HS-5 (cell line): ENCODE measurements around the gene TM4SF20.
"Not testable (repeated sequence)": the region's sequence is repeated elsewhere in the genome, so short reads cannot be mapped to it uniquely, and the experiment has no call there.

Experiments used
- DNase-seq: peaks from one replicate; pipeline ENCODE4 v3.0.0-alpha.2; 2012; ENCODE audit warnings: low read depth

Gene TM4SF20

DNA sequence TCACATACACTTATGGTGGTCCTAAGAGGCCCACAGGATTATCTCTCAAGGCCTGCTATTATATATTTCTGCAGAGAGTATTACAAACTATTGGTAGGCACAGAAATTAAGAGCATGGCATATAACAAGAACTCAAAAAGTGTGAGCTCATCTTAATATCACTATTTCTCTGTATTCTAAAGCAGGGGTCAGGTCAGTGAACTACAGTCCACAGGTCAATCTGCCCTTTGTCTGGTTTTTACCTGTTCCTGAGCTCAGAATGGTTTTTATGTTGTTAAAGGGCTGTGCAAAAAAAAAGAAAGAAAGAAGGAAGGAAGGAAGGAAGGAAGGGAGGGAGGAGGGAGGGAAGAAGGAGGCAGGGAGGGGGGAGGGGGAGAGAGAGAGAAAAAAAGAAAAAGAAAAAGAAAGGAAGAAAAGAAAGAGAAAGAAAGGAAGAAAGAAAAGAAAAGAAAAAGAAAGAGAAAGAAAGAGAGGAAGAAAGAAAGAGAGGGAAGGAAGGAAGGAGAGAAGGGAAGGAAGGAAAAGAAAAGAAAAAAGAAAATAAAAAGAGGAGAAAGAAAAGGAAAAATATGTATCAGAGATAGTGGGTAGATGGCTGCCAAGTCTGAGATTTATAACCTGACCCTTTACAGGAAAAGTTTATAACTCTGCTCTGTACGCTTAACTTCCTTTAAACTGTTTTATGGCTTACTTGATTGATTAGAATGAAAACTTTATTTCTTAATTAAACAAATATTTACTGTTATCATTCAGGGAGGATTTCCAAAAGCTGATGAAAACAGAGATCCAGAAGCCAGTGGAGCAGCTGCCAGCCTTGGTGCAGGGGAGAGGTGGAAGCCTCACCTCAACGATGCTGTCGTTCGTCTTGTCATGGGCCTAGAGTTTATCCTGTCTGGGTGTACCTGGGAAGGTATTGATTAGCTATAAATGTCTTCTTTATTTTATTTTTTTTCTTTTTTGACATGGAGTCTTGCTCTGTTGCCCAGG is 19.9 kb upstream of the TM4SF20 start:
- DNase-seq = no peak

DNA sequence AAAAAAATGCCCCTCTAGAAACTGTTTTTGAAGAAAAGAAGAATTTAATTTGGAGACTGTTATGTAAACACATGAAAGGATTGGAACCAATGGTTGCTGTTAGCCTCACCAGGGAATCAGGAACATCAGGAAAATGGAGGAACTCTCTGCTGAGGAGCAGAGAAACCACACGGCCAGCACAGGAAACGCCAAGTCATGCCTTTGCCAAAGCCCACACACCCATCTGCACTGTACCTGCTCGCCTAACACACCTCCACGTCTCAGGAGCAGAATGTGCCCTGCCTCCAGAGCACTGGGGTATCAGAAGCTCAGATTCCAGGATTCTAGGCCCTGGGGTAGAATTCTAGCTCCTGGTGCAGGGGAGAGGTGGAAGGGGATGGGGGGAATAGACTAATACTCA is 18.5 kb upstream of the TM4SF20 start:
- no peak for DNase-seq

DNA sequence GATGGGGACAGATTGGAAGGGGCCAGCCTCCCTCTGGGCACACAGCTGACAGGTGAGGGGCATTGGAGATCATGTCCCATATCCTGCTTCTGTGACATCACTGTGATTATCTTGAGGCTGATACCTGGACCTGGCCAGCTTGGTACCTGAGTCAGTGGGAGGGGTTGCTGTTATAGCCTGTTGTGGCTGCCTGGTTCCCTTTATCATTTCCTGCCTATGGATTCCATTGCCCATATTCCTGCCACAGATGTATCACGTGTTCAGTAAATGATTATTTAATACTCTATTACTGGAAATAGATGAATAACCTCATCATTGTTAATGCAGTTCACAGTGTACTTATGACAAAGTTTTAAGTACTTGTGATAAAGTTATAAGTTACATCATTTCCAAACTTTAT is 16.4 kb upstream of the TM4SF20 start:
- DNase-seq = no peak

DNA sequence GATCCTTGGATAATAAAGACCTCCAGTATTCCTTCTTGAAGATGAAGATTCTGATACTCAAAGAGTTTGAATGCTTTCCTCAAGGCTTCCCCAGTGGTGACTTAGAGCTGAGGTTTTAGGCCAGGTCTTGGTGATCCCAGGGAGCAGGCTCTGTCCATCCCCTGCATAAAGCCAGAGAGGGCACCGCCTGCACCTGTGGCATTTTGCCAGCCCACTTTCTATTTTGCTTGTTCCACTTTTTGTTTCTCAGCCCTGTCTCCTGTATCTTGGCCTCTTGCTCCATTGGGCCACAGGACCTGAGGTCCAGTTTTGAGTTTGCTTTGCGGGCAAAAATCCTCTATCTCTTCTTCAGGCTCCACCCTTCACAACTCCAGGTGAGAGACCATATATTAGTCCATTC is 15.3 kb upstream of the TM4SF20 start:
- no peak for DNase-seq

DNA sequence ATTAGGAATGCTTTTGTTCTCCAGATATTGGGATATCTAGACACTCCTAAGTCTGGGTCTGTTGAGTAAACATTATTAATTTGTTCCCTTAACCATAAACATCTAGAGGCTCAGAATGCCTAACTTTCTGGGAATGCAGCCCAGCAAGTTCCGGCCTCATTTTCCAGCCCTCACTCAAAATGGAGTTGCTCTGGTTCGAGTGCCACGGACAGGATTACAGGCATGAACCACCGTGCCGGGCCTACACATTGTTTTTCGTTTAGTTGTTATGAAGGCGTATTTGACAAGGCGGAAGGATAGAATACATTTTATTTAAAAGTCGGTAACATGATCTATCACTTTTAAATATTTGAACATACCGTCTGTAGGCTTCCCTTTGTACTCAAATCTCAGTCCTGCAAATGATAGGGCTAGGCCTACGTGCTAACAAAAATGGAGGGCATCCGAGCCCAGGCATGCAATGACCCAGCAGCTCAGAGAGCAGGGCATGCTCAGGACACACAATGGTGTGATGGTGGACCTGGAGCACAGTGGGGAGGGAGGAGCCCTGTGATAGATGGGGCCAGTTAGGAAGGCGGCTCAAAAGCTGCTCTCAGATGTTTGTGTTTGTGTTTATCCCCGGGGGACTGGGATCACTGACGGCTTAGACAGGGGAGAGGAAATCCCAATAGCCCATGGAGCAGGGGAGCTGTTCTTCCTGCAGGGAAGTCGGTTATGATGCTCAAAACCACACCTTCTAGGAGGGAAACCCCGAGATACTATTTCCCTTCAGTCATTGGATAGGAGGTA is 11.6 kb upstream of the TM4SF20 start:
- no peak for DNase-seq

DNA sequence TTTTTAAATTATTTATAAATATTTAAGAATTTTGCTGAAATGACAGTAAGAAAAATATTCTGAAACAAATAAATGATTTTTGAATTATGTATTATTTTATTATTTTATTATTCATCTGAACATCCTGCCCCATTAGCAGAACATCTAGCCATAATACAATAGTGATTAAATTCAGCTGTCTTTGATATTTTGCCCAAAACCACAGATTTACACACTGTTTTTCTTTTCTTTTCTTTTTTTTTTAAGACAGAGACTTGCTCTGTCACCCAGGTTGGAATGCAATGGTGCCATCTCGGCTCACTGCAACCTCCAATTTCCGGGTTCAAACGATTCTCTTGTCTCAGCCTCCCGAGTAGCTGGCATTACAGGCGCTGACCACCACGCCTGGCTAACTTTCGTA is 10.6 kb upstream of the TM4SF20 start:
- no peak for DNase-seq

DNA sequence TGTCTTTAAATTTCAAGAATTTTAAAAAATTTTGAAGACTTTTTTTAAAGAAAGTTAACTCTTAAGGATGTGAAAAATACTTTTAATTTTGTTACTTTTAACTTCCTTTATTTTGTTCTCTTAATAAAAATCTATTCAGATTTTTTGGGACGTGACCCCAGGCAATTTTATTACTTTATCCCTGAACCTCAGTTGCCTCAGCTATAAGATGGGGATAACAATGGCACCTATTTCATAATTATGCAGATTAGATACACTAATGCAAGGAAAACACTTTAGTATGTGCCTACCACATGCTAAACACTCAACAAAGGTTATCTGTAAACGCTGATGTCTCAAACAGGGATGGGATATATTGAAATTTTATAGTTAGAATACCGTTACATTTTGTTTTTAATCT is 10.1 kb upstream of the TM4SF20 start:
- no peak for DNase-seq

DNA sequence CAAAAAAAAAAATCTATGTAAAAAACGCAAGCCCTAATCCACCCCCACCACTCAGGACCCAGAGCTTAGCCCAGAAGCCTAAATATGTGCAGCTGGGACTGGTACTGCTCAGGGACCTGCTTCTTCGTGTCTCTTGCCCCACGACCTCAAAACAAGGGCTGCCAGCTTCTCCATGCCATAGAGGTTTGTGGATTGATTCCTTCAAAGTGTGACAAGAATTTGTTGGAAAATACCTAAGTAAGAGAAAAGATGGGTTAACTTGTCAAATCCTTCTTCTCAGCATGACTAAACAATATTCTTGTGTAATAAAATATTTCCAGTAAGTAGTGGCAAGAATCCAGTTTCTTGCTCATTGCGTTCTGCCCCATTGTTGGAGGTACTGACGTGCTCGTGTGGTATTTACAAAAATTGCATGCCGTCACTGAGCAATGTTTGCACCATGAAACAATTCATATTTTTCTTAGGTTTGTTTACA is 9.5 kb upstream of the TM4SF20 start:
- DNase-seq = peak; percentile 100

DNA sequence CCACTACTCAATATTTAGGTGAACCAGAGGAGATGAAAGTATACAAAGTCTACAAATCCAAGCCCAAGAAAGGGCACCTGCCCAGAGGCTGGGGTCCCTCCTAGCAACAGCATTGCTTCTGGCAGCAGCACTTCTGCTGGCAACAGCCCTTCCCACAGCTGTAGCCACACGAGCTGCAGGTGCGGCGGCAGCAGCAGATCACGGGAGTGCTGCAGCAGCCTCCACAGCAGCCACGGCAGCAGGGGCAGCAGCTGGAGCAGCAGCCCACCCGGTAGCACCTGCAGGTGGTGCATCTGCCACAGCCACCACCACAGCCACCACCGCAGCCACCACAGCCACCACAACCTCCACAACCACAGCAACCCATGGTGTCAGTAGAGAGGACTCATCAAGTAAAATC is 8.5 kb upstream of the TM4SF20 start, which contains the start of gene SCYGR1:
Gene SCYGR1, minus strand, starts transcription at position 367 of the 400 bp plus-strand sequence. Its CDS starts 0 bp downstream, at position 367.
- not testable (repeated sequence) for DNase-seq

DNA sequence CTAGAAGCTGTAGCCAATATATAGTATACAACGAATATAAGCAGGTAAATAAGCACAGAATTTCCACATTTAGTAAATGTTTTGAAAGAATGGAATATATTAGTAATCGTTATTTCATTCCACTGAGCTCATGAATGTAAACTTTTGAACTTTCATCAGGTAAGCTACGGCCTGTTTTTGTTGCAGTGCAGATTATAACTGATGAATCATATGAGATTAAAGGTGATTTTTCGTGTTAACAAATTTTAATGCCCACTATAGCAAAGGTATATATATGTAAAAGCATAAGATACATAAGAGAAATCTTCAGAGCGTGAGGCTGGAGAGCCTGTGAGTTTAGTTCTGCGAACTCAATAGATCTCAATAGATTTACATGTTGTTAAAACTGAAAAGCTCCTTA is 7.5 kb upstream of the TM4SF20 start:
- no peak for DNase-seq

DNA sequence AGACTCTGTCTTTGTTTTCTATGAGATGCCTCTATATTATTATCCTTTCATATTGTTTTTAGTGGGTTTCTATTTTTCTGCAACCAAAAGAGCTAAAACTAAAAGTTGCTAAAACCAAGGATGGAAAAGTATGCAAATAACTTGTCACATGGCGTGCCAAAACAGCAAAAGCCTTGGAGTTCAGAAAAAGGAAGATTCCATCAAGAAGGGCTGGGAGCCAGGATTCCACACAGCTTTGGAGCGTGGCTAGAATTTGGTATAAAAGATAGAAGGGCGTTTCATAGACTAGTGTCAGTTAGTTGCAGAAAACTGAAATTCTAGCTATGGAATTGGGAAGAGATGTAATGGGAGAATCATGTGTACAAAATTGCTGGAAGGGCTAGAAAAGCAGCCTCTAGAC is 4.6 kb upstream of the TM4SF20 start:
- no peak for DNase-seq

DNA sequence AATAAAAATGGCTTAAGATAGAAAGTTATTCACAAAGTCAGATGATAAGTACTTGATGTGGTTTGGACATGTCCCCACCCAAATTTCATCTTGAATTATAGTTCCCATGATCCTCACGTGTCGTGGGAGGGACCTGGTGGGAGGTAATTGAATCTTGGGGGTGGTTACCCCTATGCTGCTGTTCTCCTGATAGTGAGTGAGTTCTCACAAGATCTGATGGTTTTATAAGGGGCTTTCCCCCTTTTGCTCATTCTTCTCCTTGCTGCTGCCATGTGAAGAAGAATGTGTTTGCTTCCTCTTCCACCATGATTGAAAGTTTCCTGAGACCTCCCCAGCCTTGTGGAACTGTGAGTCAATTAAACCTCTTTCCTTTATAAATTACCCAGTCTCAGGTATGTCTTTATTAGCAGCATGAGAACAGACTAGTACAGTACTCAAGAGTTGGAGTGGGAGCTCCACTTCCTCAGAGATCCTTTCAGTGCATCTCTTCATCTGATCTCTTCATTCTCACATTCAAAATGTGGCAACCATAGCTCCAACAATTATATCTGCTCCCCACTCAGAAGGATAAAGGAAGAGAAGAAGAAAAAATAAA is 3.2 kb upstream of the TM4SF20 start:
- DNase-seq = not testable (repeated sequence)

DNA sequence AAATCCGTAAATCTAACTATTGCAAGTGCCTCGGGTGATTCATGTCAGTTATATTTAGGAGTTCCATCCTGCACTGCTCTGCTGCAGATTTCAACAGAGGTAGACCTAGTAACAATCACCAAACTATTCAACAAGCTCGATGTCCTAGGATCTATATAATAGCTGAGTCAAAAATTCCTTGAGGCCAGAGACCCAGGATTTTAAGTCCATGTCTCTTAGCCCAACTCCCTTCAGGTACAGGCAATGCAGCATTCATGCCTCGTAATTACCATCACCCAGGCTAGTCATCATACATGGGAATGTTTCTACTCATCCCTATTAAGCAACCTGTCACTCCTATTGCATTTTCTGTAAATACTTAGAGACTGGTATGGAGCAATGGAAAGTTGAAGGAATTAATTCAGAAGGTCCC is 729 bp downstream of the TM4SF20 start:
- DNase-seq = peak; percentile 99

DNA sequence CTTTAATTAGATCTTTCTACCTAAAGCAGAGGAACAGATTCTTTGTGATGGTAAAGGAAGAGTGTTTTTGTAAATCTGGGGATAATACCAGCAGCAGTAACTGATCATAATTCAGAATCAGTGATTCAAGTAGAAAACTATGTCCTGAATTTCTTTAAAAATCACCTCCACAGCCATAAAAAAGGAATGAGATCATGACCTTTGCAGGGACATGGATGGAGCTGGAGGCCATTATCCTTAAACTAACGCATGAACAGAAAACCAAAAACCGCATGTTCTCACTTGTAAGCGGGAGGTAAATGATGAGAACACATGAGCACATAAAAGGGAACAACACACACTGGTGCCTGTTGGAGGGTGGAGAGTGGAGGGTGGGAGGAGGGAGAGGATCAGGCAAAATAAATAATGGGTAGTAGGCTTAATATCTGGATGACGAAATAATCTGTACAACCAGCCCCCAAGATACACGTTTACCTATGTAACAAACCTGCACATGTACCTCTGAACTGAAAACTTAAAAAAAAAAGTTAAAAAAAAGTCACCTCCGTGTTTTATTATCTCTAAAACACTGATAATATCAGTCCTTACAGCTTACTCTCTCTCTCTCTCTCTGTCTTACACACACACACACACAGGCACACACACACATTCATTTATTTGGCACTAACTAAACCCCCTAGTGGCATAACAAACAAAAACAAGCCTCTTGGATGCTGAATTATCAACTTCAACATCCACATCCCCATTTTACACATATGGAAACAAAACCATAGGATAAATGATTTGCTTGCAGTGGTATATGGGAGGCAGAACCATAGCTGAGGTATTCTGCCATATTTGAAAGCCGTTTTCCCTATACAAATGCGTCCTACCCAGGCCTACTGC is 1.4 kb downstream of the TM4SF20 start:
- DNase-seq = no peak

DNA sequence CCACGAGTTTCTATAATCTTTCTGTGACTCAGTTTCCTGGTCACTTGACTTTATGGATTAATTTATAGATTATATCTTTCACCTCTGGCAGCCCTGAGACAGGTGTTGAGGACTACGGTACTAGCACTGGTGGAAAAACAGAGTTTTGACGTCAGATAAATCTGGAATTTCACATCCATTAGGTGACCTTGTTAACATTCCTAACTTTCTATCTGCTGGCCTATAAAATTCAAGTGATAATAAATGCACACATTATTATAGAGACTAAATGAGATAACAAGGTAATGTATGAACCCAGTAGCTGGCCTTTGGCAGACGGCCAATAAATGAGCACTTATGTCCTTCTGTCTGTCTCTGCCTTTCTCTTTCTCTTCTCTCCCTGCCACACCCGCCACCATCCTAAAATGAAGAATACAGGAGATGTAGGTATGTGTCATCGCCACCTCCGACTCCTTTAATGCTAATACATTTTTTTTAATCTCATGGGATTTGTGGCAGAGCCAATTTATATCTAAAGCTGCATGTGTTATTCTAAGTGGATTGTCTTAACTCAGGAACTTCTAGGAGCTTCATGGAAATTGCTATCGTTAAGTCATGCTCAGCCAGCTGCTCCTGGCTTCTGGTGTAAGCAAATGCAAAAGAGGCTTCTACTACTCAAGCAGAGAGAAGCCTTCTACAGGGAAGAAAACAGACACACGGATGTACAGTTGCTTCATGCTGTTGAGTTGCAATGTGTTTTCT is 2.3 kb downstream of the TM4SF20 start:
- DNase-seq = no peak

DNA sequence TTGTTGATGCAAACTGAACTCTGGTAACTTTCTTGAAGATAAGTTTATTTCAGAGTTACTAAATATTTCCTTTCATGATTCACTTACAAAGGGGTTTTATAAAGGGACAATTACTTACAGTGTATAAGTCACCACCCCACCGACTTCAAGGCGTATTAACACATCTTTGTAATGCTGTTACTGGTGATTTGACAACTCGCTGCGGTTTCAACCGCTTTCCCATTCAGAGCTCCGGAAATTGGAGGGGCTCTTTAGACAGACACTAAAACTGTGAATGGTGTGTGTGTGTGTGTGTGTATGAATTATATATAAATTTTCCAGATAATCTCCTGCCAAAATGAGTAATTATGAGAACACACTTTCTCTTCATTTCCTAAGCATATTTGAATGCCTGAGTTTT is 4.9 kb downstream of the TM4SF20 start:
- peak; percentile 69 for DNase-seq

DNA sequence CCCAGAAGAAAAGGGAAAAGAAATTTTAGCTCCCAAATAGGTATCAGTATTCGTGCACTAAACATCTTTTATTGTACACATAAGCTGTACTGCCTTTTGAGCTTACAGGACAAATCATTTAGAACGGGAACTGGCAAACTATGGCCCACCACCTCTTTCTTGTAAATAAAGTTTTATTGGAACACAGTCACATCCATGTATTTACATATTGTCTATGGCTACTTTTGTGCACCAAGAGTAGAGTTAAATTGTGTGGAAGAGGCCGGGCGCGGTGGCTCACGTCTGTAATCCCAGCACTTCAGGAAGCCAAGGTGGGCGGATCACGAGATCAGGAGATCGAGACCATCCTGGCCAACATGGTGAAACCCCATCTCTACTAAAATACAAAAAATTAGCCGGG is 5.7 kb downstream of the TM4SF20 start:
- DNase-seq = no peak

DNA sequence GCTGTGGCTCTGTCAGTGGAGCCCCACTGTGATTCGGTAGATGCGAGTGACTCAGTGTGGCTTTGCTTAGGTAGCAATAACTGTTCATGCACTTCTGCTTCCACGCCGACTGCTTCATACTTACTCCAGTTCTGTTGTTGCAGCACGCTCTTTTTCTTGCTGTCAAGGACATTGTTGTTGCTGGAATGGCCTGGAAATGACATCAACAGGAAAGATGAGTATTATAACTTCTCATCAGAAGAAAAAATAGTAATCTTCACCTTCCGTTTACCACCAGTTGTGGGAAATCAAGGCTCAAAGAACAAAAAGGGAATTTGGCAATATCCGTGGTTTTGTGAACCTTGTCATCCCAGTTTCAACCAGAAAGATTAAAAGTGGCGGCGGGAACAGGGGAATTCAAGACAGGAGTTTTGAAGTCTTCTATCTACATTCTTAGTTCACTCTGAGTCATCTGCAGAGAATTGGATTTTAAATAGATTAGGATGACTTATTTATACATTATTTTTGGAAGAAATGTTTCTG is 8.3 kb downstream of the TM4SF20 start:
- DNase-seq = peak; percentile 92

DNA sequence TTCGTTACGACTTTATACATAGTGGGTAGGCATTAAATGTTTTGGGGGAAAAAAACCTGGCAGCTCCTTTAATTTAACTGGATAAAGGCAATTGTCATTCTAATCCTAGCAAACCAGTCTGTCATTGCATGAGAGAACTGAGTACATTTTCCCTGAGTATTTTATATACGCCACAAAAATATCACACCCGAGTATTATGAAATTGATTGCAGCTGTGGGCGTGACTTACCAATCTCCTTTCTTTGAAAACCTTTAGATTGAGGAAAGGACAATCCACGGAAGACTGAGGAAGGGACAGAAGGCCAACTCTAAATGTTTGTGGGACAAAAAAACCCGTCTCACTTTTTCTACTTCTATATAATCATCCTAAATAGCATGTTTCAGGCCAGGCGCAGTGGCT is 9.0 kb downstream of the TM4SF20 start:
- DNase-seq = no peak

DNA sequence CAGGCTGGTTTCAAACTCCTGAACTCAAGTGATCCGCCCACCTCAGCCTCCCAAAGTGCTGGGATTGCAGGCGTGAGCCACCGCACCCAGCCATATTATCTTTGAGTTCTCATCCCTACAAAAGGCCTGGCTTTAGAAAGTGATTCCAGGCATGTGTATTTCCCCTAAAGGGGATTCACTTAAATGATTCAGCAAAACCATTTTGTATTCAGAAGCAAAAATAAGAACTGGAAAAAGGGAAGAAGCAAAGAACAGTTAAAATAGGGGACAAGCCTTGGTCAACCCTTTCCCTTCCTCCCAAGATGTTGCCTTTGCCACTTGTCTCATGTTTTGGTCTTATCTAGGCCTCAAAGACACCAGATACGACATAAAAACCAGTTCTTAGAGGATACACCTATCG is 10.5 kb downstream of the TM4SF20 start:
- DNase-seq = no peak

DNA sequence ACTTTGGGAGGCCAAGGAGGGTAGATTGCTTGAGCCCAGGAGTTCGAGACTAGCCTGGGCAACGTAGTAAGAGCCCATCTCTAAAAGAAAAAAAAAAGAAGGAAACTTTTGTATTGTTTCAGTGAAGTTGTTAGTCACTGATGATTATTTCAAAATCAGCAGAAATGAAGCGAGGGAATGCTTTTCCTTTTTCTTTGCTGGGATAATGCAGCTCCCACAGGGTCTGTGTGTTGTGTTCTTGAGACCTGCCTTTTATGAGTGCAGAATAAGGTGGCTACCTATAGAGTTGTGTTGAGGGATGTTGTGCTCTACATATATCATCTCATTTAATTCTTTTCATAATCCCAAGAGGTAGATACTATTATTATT is 11.7 kb downstream of the TM4SF20 start:
- DNase-seq = no peak
